ENCODE results near the gene PARP11.

PARP11 gene

DNA sequence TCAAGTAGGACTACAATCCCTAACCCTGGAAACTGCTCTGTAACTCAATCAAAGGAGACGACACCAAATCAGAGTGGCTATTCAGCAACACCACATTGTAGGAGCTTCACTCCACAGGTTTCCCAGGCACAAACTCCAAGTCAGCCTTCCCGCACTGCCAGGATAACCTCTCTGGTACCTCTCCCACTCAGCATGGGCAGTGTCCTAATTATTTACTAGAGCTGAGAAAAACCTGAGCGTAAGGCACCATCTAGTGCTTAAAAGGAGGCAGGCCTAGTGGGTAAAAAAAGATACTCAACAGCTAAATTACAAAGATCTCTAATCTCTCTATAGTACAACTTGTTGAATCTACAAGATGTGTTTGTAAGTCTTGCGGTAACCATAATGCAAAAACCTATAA is 36.1 kb downstream of the PARP11 start:
- Histone ChIP-seq H3K9me3 (ENCODE audit: control insufficient read depth, low read length) (no peaks in the 10 kb centered on the region), H3K4me1 (ENCODE audit: control insufficient read depth, insufficient read depth, low read length) (no peaks in the 10 kb centered on the region), H3K27me3 (ENCODE audit: control insufficient read depth, insufficient read depth, low read length) (no peaks in the 10 kb centered on the region), H3K9ac (ENCODE audit: low read length) (no peak overlapping the region), H3K4me3 (ENCODE audit: low read length) (no peak overlapping the region), H3K36me3 (ENCODE audit: control insufficient read depth, insufficient read depth, low read length) (no peaks in the 10 kb centered on the region)

GRCh38 chr12:3836641-3837040 is 36.6 kb downstream of the PARP11 start:
- no peaks in the 10 kb centered on the region for H3K36me3 ChIP-seq (ENCODE audit: control insufficient read depth, insufficient read depth, low read length)

GRCh38 chr12:3835914-3836313 is 37.3 kb downstream of the PARP11 start:
- H3K9ac ChIP-seq (ENCODE audit: low read length) = no peak overlapping the region
- no peaks in the 10 kb centered on the region for H3K27me3 ChIP-seq (ENCODE audit: control insufficient read depth, insufficient read depth, low read length)
- no peak overlapping the region for H3K4me3 ChIP-seq (ENCODE audit: low read length)
- no peaks in the 10 kb centered on the region for H3K4me1 ChIP-seq (ENCODE audit: control insufficient read depth, insufficient read depth, low read length)
- H3K36me3 ChIP-seq (ENCODE audit: control insufficient read depth, insufficient read depth, low read length) = no peaks in the 10 kb centered on the region
- no peaks in the 10 kb centered on the region for H3K9me3 ChIP-seq (ENCODE audit: control insufficient read depth, low read length)

More at GRCh38 chr12:3836641-3837040, 36.6 kb downstream of the PARP11 start:
- no peak overlapping the region for H3K9ac ChIP-seq (ENCODE audit: low read length)
- H3K4me3 ChIP-seq (ENCODE audit: low read length) = no peak overlapping the region
- no peaks in the 10 kb centered on the region for H3K9me3 ChIP-seq (ENCODE audit: control insufficient read depth, low read length)
- H3K4me1 ChIP-seq (ENCODE audit: control insufficient read depth, insufficient read depth, low read length) = no peaks in the 10 kb centered on the region
- no peaks in the 10 kb centered on the region for H3K27me3 ChIP-seq (ENCODE audit: control insufficient read depth, insufficient read depth, low read length)

GRCh38 chr12:3834774-3835173 is 38.4 kb downstream of the PARP11 start:
- no peaks in the 10 kb centered on the region for H3K4me1 ChIP-seq (ENCODE audit: control insufficient read depth, insufficient read depth, low read length)
- no peaks in the 10 kb centered on the region for H3K27me3 ChIP-seq (ENCODE audit: control insufficient read depth, insufficient read depth, low read length)
- H3K9me3 ChIP-seq (ENCODE audit: control insufficient read depth, low read length) = no peaks in the 10 kb centered on the region
- H3K4me3 ChIP-seq (ENCODE audit: low read length) = no peak overlapping the region
- no peak overlapping the region for H3K9ac ChIP-seq (ENCODE audit: low read length)
- H3K36me3 ChIP-seq (ENCODE audit: control insufficient read depth, insufficient read depth, low read length) = no peaks in the 10 kb centered on the region

GRCh38 chr12:3833670-3834310 is 39.4 kb downstream of the PARP11 start:
- Histone ChIP-seq H3K36me3 (ENCODE audit: control insufficient read depth, insufficient read depth, low read length) (no peaks in the 10 kb centered on the region), H3K4me1 (ENCODE audit: control insufficient read depth, insufficient read depth, low read length) (no peaks in the 10 kb centered on the region), H3K27me3 (ENCODE audit: control insufficient read depth, insufficient read depth, low read length) (no peaks in the 10 kb centered on the region), H3K4me3 (ENCODE audit: low read length) (no peak overlapping the region), H3K9ac (ENCODE audit: low read length) (no peak overlapping the region), H3K9me3 (ENCODE audit: control insufficient read depth, low read length) (no peaks in the 10 kb centered on the region)

- H3K36me3 ChIP-seq (ENCODE audit: control insufficient read depth, insufficient read depth, low read length) = no peaks in the 10 kb centered on the region
- H3K9ac ChIP-seq (ENCODE audit: low read length) = no peak overlapping the region
- H3K27me3 ChIP-seq (ENCODE audit: control insufficient read depth, insufficient read depth, low read length) = no peaks in the 10 kb centered on the region
- H3K9me3 ChIP-seq (ENCODE audit: control insufficient read depth, low read length) = no peaks in the 10 kb centered on the region
- no peaks in the 10 kb centered on the region for H3K4me1 ChIP-seq (ENCODE audit: control insufficient read depth, insufficient read depth, low read length)
- no peak overlapping the region for H3K4me3 ChIP-seq (ENCODE audit: low read length)
Measured at GRCh38 chr12:3832738-3833137, 40.5 kb downstream of the PARP11 start.

- Histone ChIP-seq H3K27me3 (ENCODE audit: control insufficient read depth, insufficient read depth, low read length) (no peaks in the 10 kb centered on the region), H3K4me3 (ENCODE audit: low read length) (no peak overlapping the region), H3K36me3 (ENCODE audit: control insufficient read depth, insufficient read depth, low read length) (no peaks in the 10 kb centered on the region), H3K9ac (ENCODE audit: low read length) (no peak overlapping the region), H3K9me3 (ENCODE audit: control insufficient read depth, low read length) (no peaks in the 10 kb centered on the region), H3K4me1 (ENCODE audit: control insufficient read depth, insufficient read depth, low read length) (no peaks in the 10 kb centered on the region)
Measured at GRCh38 chr12:3828888-3829287, 44.3 kb downstream of the PARP11 start.

- Histone ChIP-seq H3K4me3 (ENCODE audit: low read length) (no peak overlapping the region), H3K36me3 (ENCODE audit: control insufficient read depth, insufficient read depth, low read length) (no peaks in the 10 kb centered on the region), H3K9ac (ENCODE audit: low read length) (no peak overlapping the region), H3K4me1 (ENCODE audit: control insufficient read depth, insufficient read depth, low read length) (no peaks in the 10 kb centered on the region), H3K27me3 (ENCODE audit: control insufficient read depth, insufficient read depth, low read length) (no peaks in the 10 kb centered on the region), H3K9me3 (ENCODE audit: control insufficient read depth, low read length) (no peaks in the 10 kb centered on the region)
Measured at GRCh38 chr12:3827301-3828000, 45.7 kb downstream of the PARP11 start.

GRCh38 chr12:3821441-3821840 is 51.8 kb downstream of the PARP11 start:
- Histone ChIP-seq H3K4me3 (ENCODE audit: low read length) (no peak overlapping the region), H3K9ac (ENCODE audit: low read length) (no peak overlapping the region), H3K36me3 (ENCODE audit: control insufficient read depth, insufficient read depth, low read length) (no peaks in the 10 kb centered on the region), H3K4me1 (ENCODE audit: control insufficient read depth, insufficient read depth, low read length) (no peaks in the 10 kb centered on the region), H3K9me3 (ENCODE audit: control insufficient read depth, low read length) (no peaks in the 10 kb centered on the region), H3K27me3 (ENCODE audit: control insufficient read depth, insufficient read depth, low read length) (no peaks in the 10 kb centered on the region)

DNA sequence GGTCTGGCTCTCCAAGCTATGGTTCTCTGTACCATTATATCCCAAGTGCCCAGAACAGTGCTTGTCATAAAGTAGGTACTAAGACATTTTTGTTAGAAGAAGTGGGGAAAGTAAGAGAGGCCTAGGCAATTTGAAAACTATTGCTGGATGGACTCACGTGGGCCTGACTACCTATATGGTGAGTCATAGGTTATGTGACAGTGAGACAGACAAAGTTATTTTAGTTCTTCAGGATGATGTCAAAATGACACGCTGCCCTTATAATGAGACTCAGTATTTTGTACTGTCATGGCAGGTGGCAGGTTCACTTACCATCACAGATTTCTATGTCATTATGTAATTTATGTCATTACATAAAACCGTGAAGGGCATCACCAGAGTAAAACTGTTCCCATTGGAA is 53.1 kb downstream of the PARP11 start:
- H3K36me3 ChIP-seq (ENCODE audit: control insufficient read depth, insufficient read depth, low read length) = no peaks in the 10 kb centered on the region

DNA sequence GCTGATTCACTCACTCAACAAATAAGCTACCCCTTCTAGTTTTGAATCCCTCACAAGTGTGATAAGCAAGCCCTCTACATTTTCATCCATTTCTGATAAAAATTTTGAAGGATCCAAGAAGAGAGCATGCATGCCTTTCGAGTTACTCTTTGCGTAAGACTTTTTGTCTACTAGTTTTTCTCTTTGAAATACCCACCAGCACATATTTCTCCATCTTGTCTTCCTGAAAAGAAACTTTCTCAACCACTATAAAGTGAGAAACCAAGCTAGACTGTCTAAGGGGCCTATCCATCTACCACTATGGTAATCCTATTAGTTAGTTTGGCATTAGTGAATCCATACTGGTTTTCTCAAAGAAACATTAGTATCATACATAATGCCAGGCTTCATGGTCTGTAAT is 56.9 kb downstream of the PARP11 start:
- no peaks in the 10 kb centered on the region for H3K9me3 ChIP-seq (ENCODE audit: control insufficient read depth, low read length)
- H3K36me3 ChIP-seq (ENCODE audit: control insufficient read depth, insufficient read depth, low read length) = no peaks in the 10 kb centered on the region

More for the DNA sequence above, 53.1 kb downstream of the PARP11 start:
- no peaks in the 10 kb centered on the region for H3K4me1 ChIP-seq (ENCODE audit: control insufficient read depth, insufficient read depth, low read length)
- H3K4me3 ChIP-seq (ENCODE audit: low read length) = no peak overlapping the region
- no peaks in the 10 kb centered on the region for H3K9me3 ChIP-seq (ENCODE audit: control insufficient read depth, low read length)
- no peak overlapping the region for H3K9ac ChIP-seq (ENCODE audit: low read length)
- no peaks in the 10 kb centered on the region for H3K27me3 ChIP-seq (ENCODE audit: control insufficient read depth, insufficient read depth, low read length)

GRCh38 chr12:3815094-3815766 is 58.0 kb downstream of the PARP11 start:
- no peak overlapping the region for H3K9ac ChIP-seq (ENCODE audit: low read length)
- H3K9me3 ChIP-seq (ENCODE audit: control insufficient read depth, low read length) = no peaks in the 10 kb centered on the region
- no peaks in the 10 kb centered on the region for H3K27me3 ChIP-seq (ENCODE audit: control insufficient read depth, insufficient read depth, low read length)
- no peaks in the 10 kb centered on the region for H3K4me1 ChIP-seq (ENCODE audit: control insufficient read depth, insufficient read depth, low read length)
- H3K4me3 ChIP-seq (ENCODE audit: low read length) = no peak overlapping the region
- H3K36me3 ChIP-seq (ENCODE audit: control insufficient read depth, insufficient read depth, low read length) = no peaks in the 10 kb centered on the region

More for the DNA sequence above, 56.9 kb downstream of the PARP11 start:
- H3K4me3 ChIP-seq (ENCODE audit: low read length) = no peak overlapping the region
- H3K4me1 ChIP-seq (ENCODE audit: control insufficient read depth, insufficient read depth, low read length) = no peaks in the 10 kb centered on the region
- H3K9ac ChIP-seq (ENCODE audit: low read length) = no peak overlapping the region
- H3K27me3 ChIP-seq (ENCODE audit: control insufficient read depth, insufficient read depth, low read length) = no peaks in the 10 kb centered on the region

All from mucosa of stomach (tissue), 1 donor.